ENCODE results near the gene OR4S1.
"Not testable (repeated sequence)": the region's sequence is repeated elsewhere in the genome, so short reads cannot be mapped to it uniquely, and the experiment has no call there.

The OR4S1 gene

DNA sequence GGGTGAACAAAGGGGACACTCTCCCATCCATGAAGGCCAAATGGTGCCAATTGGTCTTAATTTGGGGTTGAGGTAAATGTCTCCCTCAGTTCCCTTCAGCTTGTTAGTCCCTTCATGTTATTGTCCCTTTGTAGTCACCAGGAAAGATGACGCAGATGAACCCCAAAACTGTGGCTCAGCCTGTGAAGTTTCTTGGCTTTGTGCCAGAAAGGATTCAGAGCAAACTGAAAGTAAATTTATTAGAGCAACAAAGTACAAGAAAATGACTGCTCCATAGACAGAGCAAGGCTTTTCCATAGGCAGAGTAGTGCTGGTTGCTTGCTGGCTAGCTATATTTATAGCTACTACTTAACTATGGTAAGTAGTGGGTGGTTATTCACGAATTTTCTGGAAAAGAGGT, 35.4 kb downstream of the OR4S1 start:
- TF ChIP-seq, protein P1, sequence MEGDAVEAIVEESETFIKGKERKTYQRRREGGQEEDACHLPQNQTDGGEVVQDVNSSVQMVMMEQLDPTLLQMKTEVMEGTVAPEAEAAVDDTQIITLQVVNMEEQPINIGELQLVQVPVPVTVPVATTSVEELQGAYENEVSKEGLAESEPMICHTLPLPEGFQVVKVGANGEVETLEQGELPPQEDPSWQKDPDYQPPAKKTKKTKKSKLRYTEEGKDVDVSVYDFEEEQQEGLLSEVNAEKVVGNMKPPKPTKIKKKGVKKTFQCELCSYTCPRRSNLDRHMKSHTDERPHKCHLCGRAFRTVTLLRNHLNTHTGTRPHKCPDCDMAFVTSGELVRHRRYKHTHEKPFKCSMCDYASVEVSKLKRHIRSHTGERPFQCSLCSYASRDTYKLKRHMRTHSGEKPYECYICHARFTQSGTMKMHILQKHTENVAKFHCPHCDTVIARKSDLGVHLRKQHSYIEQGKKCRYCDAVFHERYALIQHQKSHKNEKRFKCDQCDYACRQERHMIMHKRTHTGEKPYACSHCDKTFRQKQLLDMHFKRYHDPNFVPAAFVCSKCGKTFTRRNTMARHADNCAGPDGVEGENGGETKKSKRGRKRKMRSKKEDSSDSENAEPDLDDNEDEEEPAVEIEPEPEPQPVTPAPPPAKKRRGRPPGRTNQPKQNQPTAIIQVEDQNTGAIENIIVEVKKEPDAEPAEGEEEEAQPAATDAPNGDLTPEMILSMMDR (IDR thresholded peaks at IDR 0.05; ENCODE audit: extremely low read depth, missing control alignments) = no peak
- no peak for DNase-seq (ENCODE audit: low spot score)

DNA sequence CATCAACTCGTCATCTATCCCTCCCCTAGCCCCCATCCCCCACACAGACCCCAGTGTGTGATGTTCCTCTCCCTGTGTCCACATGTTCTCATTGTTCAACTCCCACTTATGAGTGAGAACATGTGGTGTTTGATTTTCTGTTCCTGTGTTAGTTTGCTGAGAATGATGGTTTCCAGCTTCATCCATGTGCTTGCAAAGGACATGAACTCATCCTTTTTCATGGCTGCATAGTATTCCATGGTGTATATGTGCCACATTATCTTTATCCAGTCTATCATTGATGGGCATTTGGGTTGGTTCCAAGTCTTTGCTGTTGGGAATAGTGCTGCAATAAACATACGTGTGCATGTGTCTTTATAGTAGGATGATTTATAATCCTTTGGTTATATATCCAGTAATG, 36.5 kb downstream of the OR4S1 start:
- not testable (repeated sequence) for DNase-seq (ENCODE audit: low spot score)

DNA sequence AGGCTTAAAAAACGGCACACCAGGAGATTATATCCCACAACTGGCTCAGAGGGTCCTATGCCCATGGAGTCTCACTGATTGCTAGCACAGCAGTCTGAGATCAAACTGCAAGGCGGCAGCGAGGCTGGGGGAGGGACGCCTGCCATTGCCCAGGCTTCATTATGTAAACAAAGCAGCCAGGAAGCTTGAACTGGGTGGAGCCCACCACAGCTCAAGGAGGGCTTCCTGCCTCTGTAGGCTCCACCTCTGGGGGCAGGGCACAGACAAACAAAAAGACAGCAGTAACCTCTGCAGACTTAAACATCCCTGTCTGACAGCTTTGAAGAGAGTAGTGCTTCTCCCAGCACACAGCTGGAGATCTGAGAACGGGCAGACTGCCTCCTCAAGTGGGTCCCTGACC, 40.3 kb downstream of the OR4S1 start:
- DNase-seq (ENCODE audit: low spot score) = not testable (repeated sequence)

DNA sequence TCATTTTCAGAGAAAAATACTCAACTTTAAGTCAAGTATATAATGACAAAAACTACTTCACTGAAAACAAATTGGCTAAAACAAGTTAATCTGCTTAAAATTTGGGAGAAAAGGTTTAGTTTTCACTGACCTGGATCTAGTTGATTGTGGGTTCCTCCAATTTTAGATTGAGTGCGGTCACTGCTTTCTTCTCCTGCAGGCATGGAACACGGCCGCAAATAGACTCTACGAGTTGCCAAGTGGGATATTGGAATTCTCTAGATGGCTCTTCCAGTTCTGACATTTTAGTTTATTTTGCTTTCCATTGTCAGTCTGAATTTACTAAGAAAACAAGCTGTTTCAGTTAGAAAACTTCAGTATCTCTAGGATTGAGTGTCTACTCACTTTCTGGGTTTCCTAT, 48.0 kb downstream of the OR4S1 start:
- DNase-seq (ENCODE audit: low spot score) = no peak
- TF ChIP-seq, protein P1 (IDR thresholded peaks at IDR 0.05; ENCODE audit: extremely low read depth, missing control alignments) = no peak

DNA sequence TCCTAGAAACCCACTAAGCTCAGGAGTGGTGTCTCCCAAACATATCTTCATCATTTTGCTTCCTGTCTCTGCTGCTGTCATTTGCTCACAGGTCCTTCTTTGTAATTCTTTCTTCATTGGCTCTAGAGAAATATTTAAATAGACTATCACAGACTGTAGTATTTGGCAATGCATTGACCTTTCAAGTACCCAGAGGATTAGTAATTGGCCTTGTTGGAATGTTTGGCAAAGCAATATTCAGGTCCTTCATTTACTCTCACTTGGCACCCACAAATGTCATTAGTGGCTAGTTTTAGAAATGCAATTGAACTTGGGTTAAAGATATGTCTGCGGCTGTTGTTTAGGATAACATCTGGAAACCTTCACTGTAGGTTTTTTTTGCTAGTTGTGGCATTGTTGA, 48.7 kb downstream of the OR4S1 start:
- TF ChIP-seq, protein P1 (IDR thresholded peaks at IDR 0.05; ENCODE audit: extremely low read depth, missing control alignments) = no peak
- no peak for DNase-seq (ENCODE audit: low spot score)

All from GM20000 (cell line).